Measurements from ENCODE around the gene NAALADL2.

- no peak for TF ChIP-seq EZH2 (IDR thresholded peaks at IDR 0.05; ENCODE audit: low read depth)
- no peak for TF ChIP-seq CTCF (conservative IDR thresholded peaks at IDR 0.05)
These were observed 470.2 kb downstream of the NAALADL2 start for GRCh38 chr3:175329373-175329772.
